HG03045 (cell line): Measurements from ENCODE around the gene TSEN2.
"Not testable (repeated sequence)": the region's sequence is repeated elsewhere in the genome, so short reads cannot be mapped to it uniquely, and the experiment has no call there.

Experiments used
- ATAC-seq: cut with Tn5 transposase; IDR thresholded peaks from one replicate; pipeline ENCODE4 v1.9.1; 2021; ENCODE audit warnings: mild to moderate bottlenecking, moderate library complexity; ENCODE audit not compliant: unreplicated experiment

Gene TSEN2

DNA sequence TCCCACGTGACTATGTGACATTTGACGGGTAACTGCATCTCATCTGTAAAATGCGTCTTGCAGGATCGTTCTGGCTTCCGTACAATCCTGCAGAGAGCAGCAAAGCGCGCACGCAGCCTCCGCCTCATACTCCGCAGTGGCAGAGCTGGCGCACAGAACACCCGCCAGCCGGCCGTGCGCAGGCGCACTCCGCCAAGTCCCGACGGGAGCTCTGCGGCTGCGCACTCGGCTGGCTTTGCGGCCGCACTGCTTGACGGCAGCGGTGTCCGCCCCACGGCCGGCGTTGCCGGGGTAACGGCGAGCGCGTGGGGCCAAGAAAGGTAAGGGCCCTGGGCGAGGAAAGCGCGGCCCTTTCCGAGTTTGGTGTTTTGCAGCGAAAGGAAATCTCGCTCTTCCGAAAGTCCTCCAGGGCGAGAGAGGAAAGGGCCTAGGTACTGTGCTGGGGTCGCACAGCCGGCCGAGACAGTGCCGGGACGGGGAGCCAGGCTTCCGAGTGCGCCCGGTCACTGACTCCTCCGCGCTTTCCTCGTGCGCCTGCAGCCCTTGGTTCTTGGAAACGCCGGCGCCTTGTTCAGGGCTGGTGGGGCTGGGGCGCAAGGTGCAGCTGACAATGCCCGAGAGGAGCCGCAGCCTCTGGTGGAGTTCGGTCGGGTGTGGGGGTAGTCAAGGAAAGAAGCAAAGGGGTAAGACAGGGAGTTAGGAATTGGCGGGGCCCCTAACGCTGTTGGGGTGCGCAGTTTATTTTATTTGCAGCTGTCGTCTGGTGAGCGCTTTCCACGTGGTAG, at the start of gene TSEN2:
TSEN2 (plus strand) TSS at position 283 of the 785 bp plus-strand sequence. CDS start 5,321 bp downstream, outside the sequence.
- ATAC-seq = peak; percentile 93

DNA sequence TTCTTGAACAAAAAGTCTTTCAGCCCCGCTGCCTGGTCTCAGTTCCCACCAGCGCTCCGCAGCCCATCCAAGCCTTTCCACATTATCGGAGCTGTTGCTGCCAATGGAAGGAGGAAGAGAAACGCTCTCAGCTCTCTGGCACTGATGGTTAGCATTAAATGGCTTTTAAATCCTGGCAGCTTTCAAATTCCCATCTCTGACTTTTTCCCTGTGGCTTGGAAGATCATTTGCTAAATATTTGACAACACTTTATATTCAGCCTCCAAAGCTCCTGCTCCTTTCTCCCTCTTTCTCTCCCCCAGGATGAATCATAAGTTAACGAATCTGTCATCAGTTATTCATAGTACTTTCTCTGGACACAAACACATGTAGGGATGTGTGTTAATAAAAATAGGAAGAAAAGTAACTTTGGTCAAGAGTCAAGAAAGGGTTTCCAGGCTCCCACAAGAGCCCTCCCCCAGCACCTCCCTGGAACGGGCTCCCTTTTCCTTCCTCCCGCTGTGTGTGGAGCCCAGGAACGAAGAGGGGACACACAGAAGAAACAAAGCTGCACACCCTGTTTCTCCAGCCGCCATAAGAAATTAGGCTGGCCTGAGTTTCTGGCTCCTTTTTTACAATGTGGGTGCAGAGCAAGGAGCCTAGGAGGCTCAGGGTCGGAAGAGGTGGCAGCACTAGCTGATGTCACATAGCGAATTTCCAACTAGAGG, 47.6 kb upstream of the TSEN2 start:
- ATAC-seq = no peak

DNA sequence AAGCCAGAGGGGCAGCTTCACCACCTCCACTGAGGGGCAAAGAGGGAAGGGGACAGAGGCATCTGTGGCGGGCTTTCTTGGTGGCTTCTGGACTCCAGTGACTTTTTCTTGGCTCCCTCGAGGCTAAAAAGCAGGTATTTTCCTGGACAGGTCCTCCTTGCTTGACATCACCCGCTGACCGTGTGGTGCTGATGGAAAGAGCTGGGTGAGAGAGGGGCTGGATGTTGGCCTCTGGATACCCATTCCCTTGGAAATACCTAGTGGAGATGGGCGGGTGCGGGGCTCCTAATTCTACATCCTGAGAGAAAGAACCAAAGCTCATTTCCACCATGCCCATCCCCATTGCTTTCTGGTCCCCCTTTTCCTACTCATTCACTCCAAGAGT, 47.1 kb upstream of the TSEN2 start:
- no peak for ATAC-seq

DNA sequence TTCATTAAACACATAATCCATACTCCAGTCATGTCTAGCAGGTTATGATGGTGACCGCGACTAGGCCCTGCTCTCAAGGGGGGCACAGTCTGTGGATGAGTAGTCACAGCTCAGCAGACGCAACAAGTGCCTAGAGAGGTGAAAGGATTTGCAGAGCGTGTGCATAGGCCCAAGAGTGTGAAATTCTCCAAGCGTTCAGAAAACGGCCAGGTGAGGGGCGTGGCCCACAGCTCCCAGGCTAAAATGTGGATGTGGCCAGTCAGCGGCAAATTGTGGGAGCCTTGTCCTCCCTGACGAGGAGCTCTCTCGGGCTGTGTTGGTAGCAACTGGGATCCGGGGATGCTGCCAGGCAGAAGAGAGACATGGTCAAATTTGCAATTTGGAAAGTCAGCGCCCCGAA, 46.4 kb upstream of the TSEN2 start:
- no peak for ATAC-seq

DNA sequence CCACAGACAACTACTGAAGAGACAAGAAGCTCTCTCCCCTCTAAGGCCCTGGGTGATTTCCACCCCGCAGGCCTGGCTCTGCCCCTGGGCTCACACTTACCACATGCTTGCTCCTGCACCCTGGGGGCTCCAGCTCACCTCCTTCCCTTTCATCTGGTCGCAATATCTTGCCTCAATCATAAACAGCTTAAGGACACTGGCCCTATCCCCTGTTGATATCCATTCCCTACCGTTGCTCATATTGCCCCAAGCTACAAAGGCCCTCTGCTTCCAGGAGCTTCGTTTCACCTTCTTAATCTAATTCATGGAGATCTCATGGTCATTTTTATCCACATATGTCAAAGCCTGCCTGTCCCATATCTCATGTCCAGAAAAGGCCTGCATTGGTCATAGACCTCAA, 46.0 kb upstream of the TSEN2 start:
- no peak for ATAC-seq

DNA sequence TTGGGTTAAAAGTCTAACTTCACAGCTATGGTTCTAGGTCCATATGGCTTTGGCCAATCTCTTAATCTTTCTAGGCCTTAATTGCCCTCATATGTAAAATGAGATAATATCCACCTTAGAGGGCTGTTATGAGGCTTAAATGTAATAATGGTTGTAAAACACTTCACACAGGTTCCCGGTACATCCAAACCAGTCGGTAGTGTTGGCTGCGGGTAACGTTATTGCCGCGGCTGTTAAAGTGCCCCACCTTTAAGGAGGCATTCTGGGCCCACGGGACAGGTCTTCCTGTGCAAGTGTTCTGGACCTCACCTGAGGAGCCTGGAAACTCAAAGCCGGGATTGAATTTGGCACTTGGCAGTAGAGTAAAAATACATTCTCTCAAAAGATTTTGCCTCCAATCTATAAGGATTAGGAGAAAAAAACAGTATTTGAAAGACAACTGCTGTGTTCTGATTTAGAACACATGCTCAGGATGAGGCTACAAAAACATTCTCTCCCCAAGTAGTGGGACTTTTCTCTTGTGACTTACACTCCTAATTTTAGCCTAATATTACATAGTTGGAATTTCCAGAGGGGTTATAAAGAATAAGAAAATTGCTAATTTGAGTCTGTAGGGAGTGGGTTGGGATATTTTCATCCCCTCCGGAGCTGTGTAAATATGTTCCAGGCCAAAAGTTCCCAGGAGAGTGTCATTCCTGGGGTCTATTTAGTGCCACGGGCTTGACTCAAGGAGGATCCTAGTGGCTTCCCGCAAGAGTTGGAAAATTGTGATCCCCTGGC, 44.9 kb upstream of the TSEN2 start:
- no peak for ATAC-seq

DNA sequence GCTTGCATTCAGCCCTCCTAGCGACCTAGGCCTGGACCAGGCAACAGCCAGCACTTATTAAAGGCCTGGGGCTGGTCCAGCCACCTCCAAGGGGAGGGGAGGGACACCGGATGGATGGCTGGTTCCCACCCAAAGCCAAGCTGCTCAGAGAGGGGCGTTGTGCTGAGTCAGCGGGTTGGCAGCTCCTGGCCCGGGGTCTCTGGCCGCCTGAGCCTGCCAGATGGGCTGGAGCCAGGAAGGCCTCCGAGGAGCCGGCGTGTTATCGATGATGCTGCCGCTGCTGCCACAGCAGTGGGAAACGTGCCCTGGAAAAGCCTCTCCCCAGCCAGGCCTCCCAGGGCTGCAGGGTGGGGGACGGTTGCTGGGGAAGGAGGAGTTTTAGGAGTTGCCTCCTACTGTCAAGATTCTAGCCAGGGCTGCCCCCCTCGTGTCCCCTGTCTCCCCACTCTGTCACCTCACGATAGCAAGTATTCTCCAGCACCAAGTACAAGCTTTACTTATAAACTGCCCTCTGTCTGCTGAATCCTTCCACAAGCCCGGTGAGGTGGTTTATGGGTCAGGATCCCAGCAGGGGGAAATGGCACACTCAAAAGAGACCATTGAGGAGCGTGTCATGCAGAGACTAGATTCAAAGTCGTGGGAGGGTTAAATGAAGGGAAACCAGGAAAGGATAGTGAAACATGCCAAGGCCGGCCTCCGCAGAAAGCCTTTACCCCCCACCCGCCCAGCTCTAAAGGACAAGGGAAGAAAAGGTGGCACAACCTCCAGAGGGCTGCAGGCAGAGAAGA, 43.2 kb upstream of the TSEN2 start:
- ATAC-seq = no peak

DNA sequence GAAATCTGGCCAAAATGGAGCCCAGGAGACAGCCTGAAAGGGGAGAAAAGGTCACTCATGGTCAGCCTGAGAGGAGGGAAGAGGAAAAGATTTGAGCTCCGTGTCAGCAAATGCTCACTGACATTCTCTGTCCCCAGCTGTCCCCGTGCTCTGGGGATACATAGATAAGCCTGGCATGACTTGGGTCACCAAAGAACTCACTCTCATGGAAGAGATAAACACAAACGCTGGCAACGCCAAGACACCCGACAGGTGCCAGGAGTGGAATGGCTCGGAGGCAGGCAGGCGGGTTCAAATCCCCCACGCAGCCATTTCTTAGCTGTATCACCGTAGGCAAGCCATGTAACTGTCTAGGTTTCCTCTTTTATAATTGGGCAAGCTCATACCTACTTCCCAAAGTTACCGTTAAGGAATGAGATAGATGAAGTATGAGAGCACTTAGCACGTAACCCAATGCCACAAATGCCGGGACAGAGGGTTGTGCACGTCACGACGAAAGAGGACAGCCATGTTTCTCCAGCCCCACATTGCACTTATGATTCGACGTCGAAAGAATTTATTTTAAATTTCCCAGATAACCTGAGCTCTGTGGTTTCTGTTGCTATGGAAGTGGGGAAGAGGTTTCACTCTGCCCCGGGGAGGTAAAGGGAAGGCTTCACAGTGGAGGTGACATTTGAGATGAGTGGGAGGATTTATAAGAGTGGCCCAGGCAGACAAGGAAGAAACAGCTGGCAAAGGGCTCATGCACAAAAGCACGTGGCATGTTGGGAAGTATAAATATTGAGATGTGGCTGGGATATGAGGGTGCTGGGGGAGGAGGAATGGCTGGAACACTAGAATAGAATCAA, 41.4 kb upstream of the TSEN2 start:
- ATAC-seq = no peak

DNA sequence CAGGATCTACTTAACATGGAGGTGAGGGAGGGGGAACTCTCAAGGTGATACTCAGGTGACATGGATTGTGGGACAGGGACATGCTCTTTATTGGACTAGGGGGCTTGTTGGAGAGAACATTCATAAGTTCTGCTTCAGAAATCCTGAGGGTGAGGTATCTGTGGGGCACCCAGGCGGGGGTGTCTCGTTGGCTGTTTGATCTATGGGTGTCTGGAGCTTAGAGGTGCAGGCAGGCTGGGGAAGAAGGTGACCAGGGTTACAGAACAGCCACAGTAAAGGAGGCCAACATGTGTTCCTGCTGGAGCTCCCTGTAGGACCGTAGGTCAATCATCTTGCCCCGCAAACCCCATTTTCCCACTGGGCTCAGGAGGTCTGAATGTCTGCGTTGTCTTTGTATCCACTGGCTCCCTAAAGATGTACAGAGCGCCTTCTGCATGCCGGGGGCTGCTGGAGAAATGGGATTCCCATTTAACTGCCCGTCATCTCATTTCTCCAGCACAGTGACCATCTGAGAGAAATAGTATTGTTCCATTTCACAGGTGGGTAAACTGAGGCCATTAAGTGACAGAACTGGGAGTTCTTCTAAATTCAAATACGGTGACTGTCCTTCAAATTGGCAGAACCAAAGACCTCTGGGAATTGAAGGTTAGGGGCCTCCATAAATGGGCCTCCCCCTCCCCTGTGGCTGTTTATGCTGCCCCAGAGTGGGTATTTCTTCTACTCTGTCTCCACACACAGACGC, 40.3 kb upstream of the TSEN2 start:
- no peak for ATAC-seq

DNA sequence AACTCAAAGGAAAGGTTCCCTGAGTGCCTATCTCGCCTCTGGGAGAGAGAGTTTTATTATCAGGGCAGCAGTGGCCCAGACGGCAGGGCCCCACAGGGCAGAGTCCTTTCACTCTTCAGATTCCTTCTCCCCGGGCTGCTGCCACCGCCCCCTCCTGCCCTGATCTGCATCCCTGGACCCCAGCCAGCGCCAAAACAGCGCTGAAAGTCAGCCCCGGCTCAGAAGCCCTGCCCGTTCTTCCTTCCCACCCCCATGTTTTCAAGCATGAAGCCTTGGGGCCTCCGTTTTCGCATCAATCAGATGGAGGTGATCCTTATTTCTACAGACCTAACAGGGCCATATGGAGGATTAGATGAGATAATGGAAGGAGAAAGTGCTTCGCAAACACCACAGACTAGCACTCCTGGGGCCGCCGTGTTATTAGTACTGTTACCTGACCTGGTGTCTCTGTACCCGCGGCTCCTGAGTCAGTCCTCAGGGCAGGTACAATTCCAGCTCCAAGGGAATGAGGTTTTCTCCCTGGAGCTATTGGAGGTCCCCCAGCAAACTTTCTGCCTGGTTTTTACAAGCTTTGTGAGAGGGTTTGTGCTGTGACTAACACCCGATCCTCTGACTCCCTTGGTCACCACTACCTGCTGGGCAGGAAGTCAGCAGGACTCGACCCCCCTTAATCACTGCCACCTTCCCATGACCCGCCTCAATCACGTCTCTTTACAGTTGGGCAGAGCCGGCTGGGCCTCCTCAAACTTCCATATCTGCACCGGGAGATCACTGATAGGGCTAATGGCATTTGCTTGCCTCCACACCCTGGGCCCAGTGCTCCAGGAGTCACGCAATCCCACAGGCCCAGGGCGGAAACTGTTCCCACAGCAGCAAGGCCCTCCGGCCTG, 39.5 kb upstream of the TSEN2 start:
- ATAC-seq = no peak

DNA sequence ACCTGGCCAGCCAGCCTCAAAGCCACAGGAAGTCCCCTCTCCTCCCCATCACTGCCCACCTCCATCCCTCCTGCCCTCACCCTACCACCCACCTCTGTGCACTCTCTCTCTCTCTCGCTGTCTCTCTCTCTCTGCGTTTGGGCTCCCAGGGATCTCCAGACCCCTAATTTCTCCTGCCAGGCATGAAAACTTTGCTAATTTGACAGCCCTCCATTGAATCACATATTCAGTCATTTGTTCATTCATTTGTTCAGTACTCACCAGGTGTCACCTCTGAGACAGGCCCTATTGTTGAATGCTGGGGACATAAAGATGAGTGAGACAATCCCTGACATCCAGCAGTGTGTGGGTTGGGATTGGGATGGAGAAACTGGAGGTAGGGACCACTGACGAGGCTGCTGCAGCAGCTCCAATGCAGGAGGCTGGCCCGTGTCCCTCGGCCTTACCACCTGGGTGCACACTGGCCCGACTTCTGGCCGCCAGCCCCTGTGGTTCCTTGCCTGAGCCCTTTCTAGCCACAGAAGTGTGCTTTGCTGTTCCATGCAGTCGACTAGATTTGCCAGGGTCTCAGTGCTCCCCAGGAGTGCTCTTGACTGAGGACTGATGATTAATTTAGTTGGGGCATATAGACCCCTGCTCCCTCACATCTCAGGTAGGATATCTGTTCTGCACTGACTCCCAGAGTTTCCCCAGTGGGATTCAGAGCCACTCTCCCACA, 38.6 kb upstream of the TSEN2 start:
- ATAC-seq = no peak

DNA sequence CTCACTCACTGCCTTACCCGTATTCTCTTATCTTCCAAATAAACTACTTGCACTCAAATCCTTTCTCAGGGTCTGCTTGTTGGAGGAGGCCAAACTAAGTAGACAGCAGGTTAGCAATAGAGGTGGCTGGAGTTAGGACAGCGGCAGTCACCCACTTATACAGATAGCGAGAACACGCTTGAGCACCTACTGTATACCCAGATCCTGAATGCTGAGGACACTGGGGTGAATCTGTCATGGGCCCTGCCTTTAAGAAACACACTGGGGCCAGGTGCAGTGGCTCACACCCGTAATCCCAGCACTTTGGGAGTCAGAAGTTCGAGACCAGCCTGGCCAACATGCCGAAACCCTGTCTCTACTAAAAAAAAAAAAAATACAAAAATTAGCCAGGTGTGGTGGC, 38.0 kb upstream of the TSEN2 start:
- ATAC-seq = no peak

DNA sequence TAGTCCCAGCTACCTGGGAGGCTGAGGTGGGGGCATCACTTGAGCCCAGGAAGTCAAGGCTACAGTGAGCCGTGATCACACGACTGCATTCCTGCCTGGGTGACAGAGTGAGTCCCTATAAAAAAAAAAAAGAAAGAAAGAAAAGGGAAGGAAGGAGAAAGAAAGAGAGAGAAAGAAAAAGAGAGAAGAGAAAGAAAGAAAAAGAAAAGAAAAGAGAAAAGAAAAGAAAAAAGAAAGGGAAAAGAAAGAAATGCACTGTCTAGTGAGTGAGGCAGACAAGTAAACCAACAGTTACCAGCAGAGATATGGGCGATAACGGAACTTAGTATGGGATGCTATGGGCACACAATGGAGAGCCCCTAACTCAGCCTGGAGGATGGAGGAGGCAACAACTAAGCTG, 37.2 kb upstream of the TSEN2 start:
- no peak for ATAC-seq

DNA sequence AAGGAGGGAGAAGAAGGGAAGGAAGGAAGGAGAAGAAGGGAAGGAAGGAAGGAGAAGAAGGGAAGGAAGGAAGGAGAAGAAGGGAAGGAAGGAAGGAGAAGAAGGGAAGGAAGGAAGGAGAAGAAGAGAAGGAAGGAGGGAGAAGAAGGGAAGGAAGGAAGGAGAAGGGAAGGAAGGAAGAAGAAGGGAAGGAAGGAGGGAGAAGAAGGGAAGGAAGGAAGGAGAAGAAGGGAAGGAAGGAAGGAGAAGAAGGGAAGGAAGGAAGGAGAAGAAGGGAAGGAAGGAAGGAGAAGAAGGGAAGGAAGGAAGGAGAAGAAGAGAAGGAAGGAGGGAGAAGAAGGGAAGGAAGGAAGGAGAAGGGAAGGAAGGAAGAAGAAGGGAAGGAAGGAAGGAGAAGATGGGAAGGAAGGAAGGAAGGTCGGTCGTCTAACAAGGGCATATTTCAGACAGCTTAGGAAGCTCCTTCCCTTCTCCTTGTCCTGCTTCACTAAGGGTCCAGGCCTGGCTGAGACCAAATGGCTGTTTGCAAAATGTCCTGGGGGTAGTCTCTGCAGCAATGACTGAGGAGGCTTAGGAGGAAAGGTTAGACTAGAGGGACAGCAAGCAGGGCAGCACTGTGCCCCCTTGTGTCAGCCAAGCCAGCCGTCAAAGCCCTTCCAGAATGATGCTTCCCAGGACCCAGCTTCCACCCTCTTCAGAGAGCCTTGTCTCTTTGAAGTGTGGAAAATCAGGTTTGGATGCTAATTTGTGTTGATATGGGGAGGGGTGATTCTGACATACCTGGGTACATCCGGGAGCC, 35.7 kb upstream of the TSEN2 start:
- not testable (repeated sequence) for ATAC-seq

DNA sequence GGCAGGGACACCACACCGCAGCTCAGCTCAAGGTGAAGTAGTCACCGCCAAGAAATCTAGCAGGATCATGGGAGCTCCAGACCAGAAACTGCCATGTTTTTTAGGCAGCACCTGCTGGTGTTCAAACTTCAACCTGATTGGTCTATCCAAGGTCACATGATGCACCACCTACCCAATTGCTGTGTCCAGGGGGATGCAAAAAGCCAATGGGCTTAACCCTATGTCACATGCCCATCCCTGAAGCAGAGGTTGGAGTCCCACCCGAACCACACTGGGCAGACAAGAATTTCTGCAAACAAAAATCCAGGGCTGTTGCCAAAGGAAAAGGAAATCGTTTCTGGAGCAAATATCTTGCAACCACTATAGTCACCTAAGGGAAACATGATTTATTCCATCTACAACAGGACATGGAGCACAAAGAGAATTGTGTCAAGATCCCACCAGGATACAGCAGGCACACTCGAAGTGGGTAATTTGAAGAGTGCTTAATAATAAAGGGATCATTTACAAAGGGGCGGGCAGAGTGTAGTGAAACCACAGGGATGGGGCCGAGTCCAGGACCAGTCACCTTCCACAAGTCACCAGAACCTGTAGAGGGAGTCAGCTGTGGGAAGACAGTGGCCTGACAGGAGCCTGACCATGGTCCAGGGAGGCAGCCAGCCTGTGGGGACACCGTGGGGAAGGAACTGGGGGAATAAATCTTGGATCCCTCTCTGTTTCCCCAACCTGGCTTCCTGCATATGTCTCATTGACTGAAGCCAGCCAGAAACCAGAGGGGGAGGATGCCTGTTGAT, 34.2 kb upstream of the TSEN2 start:
- no peak for ATAC-seq

DNA sequence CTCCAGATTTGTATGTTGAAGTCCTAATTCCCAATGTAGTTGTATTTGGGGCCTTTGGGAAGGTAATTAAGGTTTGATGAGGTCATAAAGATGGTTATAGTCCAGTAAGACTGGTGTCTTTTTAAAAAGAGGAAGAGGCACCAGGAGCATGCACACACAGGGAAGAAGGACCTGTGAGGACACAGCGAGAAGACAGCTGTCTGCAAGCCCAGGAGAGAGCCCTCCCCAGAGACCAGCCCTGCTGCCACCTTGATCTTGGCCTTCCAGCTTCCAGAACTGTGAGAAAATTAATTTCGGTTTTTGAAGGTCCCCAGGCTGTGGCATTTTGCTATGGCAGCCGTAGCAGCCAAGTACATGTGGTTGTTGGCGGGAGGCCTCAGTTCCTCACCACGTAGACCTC, 32.8 kb upstream of the TSEN2 start:
- no peak for ATAC-seq
